Small intestine (tissue), 7 donors: Measurements from ENCODE around the gene POLD2. TPM values are rescaled to one million over a fixed set of nuclear protein-coding genes. Genes with fewer than 3 reads are reported as not detected.

Source experiments
- DNase-seq, 2 donors: peaks; one replicate each; pipeline versions ENCODE4 v3.0.0 to v3.0.0-alpha.2; 2013
- FAIRE-seq: peaks from 2 replicates; lab custom pipeline; 2012; peaks lifted over from hg19 to GRCh38; lab: Jason Lieb, UNC
- H3K27ac ChIP-seq, 3 donors: one replicate each; pipeline ENCODE4 v1.5.1; 2013; ENCODE audit warnings: low read length in 2 of 3, mild to moderate bottlenecking in 2 of 3, control low read depth in 1 of 3, inconsistent platforms in 1 of 3, low read depth in 1 of 3, moderate library complexity in 1 of 3
- H3K27me3 ChIP-seq, 3 donors: one replicate each; pipeline ENCODE4 v1.6.1; 2013; ENCODE audit warnings: low read length in 3 of 3, inconsistent platforms in 1 of 3; ENCODE audit not compliant: control insufficient read depth in 3 of 3, insufficient read depth in 3 of 3
- H3K36me3 ChIP-seq, 3 donors: one replicate each; pipeline ENCODE4 v1.6.1; 2013; ENCODE audit warnings: low read length in 3 of 3, inconsistent platforms in 1 of 3, low read depth in 1 of 3, mild to moderate bottlenecking in 1 of 3, moderate library complexity in 1 of 3; ENCODE audit not compliant: control insufficient read depth in 3 of 3, insufficient read depth in 2 of 3
- H3K4me1 ChIP-seq, 3 donors: one replicate each; pipeline ENCODE4 v1.6.1; 2013; ENCODE audit warnings: low read length in 2 of 3, inconsistent platforms in 1 of 3, low read depth in 1 of 3, mild to moderate bottlenecking in 1 of 3, moderate library complexity in 1 of 3; ENCODE audit not compliant: control insufficient read depth in 3 of 3, insufficient read depth in 2 of 3
- H3K4me3 ChIP-seq, 3 donors: one replicate each; pipeline ENCODE4 v1.5.1; 2013; ENCODE audit warnings: low read length in 3 of 3, control low read depth in 1 of 3, inconsistent platforms in 1 of 3, low read depth in 1 of 3, mild to moderate bottlenecking in 1 of 3, moderate library complexity in 1 of 3
- H3K9me3 ChIP-seq, 2 donors: one replicate each; pipeline ENCODE4 v1.6.1; 2013; ENCODE audit warnings: low read depth in 1 of 2, low read length in 1 of 2; ENCODE audit not compliant: control insufficient read depth in 2 of 2, insufficient read depth in 1 of 2
- WGBS, 3 donors: extraction: QIAGEN DNeasy Blood & Tissue Kit; methylation state at CpG; one replicate each; pipeline ENCODE4 v1.1.7; 2013; 5-methylcytosine and 5-hydroxymethylcytosine counted together
- polyA plus RNA-seq, 4 donors: library from polyadenylated mRNA; stranded (reverse) in 3 of 4; unstranded in 1 of 4; fragments of 200-250 nt in 3 of 4; fragments of 120-200 nt in 1 of 4; gene quantifications; one replicate each; pipeline versions ENCODE4 v1.2.1 to v1.2.3, GENCODE V29; 2013
- donor health status: healthy with polysubstance abuse.
- donor health status: control.
- donor health status: control.
- donor health status: Bipolar disorder and iron deficiency.
- donor health status: healthy.

Gene POLD2
- polyA plus RNA-seq, 4 donors, result 13.6 to 82.4 (median 42.4) TPM

DNA sequence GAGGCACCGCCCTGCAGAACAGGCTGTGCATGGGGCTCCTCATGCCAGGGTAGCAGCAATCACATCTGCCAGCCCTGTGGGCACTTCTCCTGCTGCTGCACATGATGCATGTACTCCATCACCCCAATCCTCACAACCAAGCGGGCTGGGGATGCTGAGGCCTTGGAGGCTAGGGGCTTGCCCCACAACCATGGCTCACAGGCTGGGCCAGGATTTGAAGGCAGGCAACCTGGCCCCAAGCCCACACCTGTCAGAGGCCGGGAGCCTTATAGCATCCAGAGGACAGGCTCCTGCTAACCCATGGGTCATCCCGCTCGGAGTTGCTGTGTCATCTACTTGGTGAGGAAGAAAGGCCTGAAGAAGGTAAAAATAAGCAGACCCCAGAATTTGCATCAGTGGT, 43.2 kb downstream of the POLD2 start:
- 93 to 99% (median 94%) methylated on average over 5 of the region's 5 CpGs for WGBS, 3 donors
- no peak overlapping the region for H3K27ac ChIP-seq
- H3K4me1 ChIP-seq, result peaks cover 0 to 6% (median 6%) of the 10 kb centered on the region in 3 donors
- H3K9me3 ChIP-seq, result no peaks in the 10 kb centered on the region
- H3K4me3 ChIP-seq, result no peak overlapping the region
- peaks cover 4 to 60% (median 10%) of the 10 kb centered on the region in 3 donors for H3K36me3 ChIP-seq
- H3K27me3 ChIP-seq, result no peaks in the 10 kb centered on the region
- no peak for DNase-seq
- FAIRE-seq, result no peak

- DNase-seq (no peak), FAIRE-seq (no peak)
- no peak overlapping the region for H3K4me3 ChIP-seq
- H3K4me1 ChIP-seq, result peaks cover 0 to 6% (median 6%) of the 10 kb centered on the region in 3 donors
- 83 to 88% (median 84%) methylated on average over 10 to 11 of the region's 11 CpGs for WGBS, 3 donors
- no peaks in the 10 kb centered on the region for H3K27me3 ChIP-seq
- H3K27ac ChIP-seq, result no peak overlapping the region
- H3K36me3 ChIP-seq, result peaks cover 4 to 63% (median 11%) of the 10 kb centered on the region in 3 donors
- H3K9me3 ChIP-seq, result no peaks in the 10 kb centered on the region
These were observed 43.9 kb downstream of the POLD2 start for GRCh38 chr7:44079331-44080021.

- no peak for FAIRE-seq
- peaks cover 0 to 6% (median 6%) of the 10 kb centered on the region in 3 donors for H3K4me1 ChIP-seq
- H3K36me3 ChIP-seq, result peaks cover 5 to 73% (median 11%) of the 10 kb centered on the region in 3 donors
- H3K4me3 ChIP-seq, result no peak overlapping the region
- H3K27me3 ChIP-seq, result no peaks in the 10 kb centered on the region
- H3K27ac ChIP-seq, result no peak overlapping the region
- DNase-seq, result no peak
- WGBS, 3 donors, result 88 to 94% (median 89%) methylated on average over 8 of the region's 8 CpGs
- H3K9me3 ChIP-seq, result no peaks in the 10 kb centered on the region
These were observed 44.8 kb downstream of the POLD2 start for GRCh38 chr7:44078521-44078920.

- Histone ChIP-seq H3K27ac (no peak overlapping the region), H3K4me1 (peaks cover 0 to 11% (median 8%) of the 10 kb centered on the region in 3 donors), H3K9me3 (no peaks in the 10 kb centered on the region), H3K36me3 (peaks cover 9 to 81% (median 15%) of the 10 kb centered on the region in 3 donors), H3K27me3 (no peaks in the 10 kb centered on the region), H3K4me3 (no peak overlapping the region)
- FAIRE-seq (no peak), DNase-seq (no peak)
- 78 to 82% (median 79%) methylated on average over 5 of the region's 5 CpGs for WGBS, 3 donors
These were observed 45.7 kb downstream of the POLD2 start for GRCh38 chr7:44077681-44078091.

DNA sequence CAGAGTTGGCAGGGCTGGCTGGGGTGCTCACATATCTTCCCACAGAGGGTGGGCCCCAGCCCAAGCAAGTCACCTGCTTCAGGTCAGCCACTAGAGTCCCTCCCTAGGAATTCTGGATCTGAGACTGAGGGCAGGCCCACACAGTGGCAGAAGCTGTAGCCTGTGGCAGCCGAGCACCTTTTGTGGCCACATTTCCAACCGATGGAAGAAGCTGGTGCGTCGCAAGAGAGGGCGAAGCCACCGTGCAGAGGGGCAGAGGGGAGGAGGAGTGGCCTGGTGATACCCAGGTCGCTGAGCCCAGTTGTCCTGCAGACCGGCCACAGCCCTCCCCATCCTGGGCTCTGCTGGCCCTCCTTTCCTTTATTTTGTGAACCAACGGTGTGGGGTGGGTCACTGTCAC, 46.3 kb downstream of the POLD2 start:
- H3K27me3 ChIP-seq, result no peaks in the 10 kb centered on the region
- no peaks in the 10 kb centered on the region for H3K9me3 ChIP-seq
- H3K4me1 ChIP-seq, result peaks cover 0 to 15% (median 11%) of the 10 kb centered on the region in 3 donors
- no peak overlapping the region for H3K27ac ChIP-seq
- H3K36me3 ChIP-seq, result peaks cover 9 to 87% (median 18%) of the 10 kb centered on the region in 3 donors
- no peak overlapping the region for H3K4me3 ChIP-seq
- FAIRE-seq, result no peak
- no peak for DNase-seq
- WGBS, 3 donors, result 90 to 94% (median 90%) methylated on average over 9 of the region's 9 CpGs

- WGBS, 3 donors, result 95 to 96% (median 96%) methylated on average over 19 to 20 of the region's 20 CpGs
- H3K36me3 ChIP-seq, result peaks cover 9 to 91% (median 18%) of the 10 kb centered on the region in 3 donors
- peak in 1 of 2 donors; percentile 84 for DNase-seq
- FAIRE-seq, result no peak
- H3K4me1 ChIP-seq, result peaks cover 0 to 15% (median 11%) of the 10 kb centered on the region in 3 donors
- no peaks in the 10 kb centered on the region for H3K27me3 ChIP-seq
- H3K9me3 ChIP-seq, result no peaks in the 10 kb centered on the region
- H3K4me3 ChIP-seq, result no peak overlapping the region
- peak overlapping the region in 1 of 3 donors; percentile 61 for H3K27ac ChIP-seq
These were observed 47.0 kb downstream of the POLD2 start for GRCh38 chr7:44076101-44076895.

- Histone ChIP-seq H3K27ac (peak overlapping the region in 1 of 3 donors; percentile 61), H3K36me3 (peaks cover 9 to 86% (median 18%) of the 10 kb centered on the region in 3 donors), H3K27me3 (no peaks in the 10 kb centered on the region), H3K4me1 (peaks cover 0 to 13% (median 9%) of the 10 kb centered on the region in 3 donors), H3K9me3 (no peaks in the 10 kb centered on the region), H3K4me3 (no peak overlapping the region)
- FAIRE-seq, result no peak
- WGBS, 3 donors, result 91 to 93% (median 92%) methylated on average over 16 to 17 of the region's 17 CpGs
- no peak for DNase-seq
These were observed 47.9 kb downstream of the POLD2 start for GRCh38 chr7:44075296-44076075.

DNA sequence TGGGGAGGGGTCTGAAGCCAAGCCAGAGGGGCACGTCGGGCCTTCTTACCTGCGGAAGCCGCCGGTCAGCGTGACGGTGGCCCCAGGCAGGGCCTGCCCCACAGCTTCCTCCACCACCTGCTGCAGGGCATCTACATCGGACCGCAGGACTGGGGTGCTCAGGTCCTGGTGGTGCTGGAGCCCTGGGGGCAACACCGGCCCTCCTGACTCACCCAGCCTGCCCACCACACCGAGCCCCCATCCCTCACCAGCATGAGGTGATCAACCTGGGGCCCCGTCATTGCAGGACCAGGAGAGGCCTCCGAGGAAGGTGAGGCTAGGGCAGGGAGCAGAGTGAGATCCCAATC, 49.0 kb downstream of the POLD2 start:
- H3K27ac ChIP-seq, result peak overlapping the region in 2 of 3 donors; percentile 50 to 86
- H3K4me3 ChIP-seq, result no peak overlapping the region
- no peaks in the 10 kb centered on the region for H3K9me3 ChIP-seq
- peaks cover 0 to 13% (median 9%) of the 10 kb centered on the region in 3 donors for H3K4me1 ChIP-seq
- FAIRE-seq (no peak), DNase-seq (no peak)
- no peaks in the 10 kb centered on the region for H3K27me3 ChIP-seq
- H3K36me3 ChIP-seq, result peaks cover 6 to 75% (median 16%) of the 10 kb centered on the region in 3 donors
- 81 to 95% (median 86%) methylated on average over 11 to 13 of the region's 13 CpGs for WGBS, 3 donors
